Type B pancreatic cell (in vitro differentiated cells): ENCODE data around the gene VAV2. TPM values are rescaled to one million over a fixed set of nuclear protein-coding genes. Genes with fewer than 3 reads are reported as not detected.

Experiments
- DNase-seq: peaks from one replicate; pipeline ENCODE4 v3.0.0; 2021; ENCODE audit warnings: mixed read lengths; ENCODE audit not compliant: unreplicated experiment; ENCODE audit errors: extremely low spot score
- H3K27ac Mint-ChIP-seq: 2 replicates; pipeline ENCODE4 v1.8.0; 2021; ENCODE audit warnings: mild to moderate bottlenecking, mixed read lengths
- H3K27me3 Mint-ChIP-seq: 2 replicates; pipeline ENCODE4 v1.8.0; 2021; ENCODE audit warnings: mixed read lengths
- H3K36me3 Mint-ChIP-seq: 2 replicates; pipeline ENCODE4 v1.8.0; 2021; ENCODE audit warnings: mixed read lengths
- H3K4me1 Mint-ChIP-seq: one replicate; pipeline ENCODE4 v1.8.0; 2021; ENCODE audit warnings: mixed read lengths; ENCODE audit not compliant: unreplicated experiment
- H3K4me3 Mint-ChIP-seq: 2 replicates; pipeline ENCODE4 v1.8.0; 2021; ENCODE audit warnings: mild to moderate bottlenecking, mixed read lengths
- H3K9me3 Mint-ChIP-seq: 2 replicates; pipeline ENCODE4 v1.8.0; 2021; ENCODE audit warnings: mixed read lengths
- total RNA-seq: library from RNA; stranded (reverse); gene quantifications from 2 replicates; pipeline ENCODE4 v1.2.1, GENCODE V29; 2021; ENCODE audit warnings: low replicate concordance
- TF ChIP-seq, protein P1 (sequence below): fragments of 200-600 bp; sonication (generic); conservative IDR thresholded peaks from 2 replicates; pipeline ENCODE4 v1.5.0; 2021; ENCODE audit warnings: antibody characterized with exemption, mild to moderate bottlenecking

The VAV2 gene
- total RNA-seq, 1 donor from 2014 or later = 39.4 TPM

DNA sequence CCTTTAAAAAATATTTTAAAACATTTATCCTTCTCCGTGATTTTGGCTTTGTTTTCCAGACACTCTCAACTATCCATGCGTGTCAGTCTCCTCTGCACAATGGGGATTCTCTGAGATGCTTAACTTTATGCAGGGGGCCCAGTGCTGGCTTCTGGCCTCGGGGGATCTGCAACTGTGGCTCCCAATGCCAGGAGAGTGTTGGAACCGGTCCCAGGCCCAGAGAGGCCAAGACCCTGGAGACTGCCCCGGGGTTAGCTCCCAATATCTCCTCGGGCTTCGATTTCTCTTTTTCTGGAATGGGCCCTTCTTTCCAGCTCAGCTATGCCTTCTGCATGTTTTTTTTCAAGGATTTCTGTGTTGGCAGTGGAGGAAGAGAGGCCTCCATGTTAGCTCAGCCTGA lies 233.9 kb downstream of the VAV2 start:
- peak; percentile 32 for DNase-seq
- H3K4me3 Mint-ChIP-seq = no peak overlapping the region
- peak overlapping the region; percentile 11 for H3K27ac Mint-ChIP-seq
- H3K27me3 Mint-ChIP-seq = no peaks in the 10 kb centered on the region
- H3K36me3 Mint-ChIP-seq = peaks cover 15% of the 10 kb centered on the region
- peaks cover 16% of the 10 kb centered on the region for H3K4me1 Mint-ChIP-seq
- TF ChIP-seq, protein P1, sequence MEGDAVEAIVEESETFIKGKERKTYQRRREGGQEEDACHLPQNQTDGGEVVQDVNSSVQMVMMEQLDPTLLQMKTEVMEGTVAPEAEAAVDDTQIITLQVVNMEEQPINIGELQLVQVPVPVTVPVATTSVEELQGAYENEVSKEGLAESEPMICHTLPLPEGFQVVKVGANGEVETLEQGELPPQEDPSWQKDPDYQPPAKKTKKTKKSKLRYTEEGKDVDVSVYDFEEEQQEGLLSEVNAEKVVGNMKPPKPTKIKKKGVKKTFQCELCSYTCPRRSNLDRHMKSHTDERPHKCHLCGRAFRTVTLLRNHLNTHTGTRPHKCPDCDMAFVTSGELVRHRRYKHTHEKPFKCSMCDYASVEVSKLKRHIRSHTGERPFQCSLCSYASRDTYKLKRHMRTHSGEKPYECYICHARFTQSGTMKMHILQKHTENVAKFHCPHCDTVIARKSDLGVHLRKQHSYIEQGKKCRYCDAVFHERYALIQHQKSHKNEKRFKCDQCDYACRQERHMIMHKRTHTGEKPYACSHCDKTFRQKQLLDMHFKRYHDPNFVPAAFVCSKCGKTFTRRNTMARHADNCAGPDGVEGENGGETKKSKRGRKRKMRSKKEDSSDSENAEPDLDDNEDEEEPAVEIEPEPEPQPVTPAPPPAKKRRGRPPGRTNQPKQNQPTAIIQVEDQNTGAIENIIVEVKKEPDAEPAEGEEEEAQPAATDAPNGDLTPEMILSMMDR = no peak
- peaks cover 6% of the 10 kb centered on the region for H3K9me3 Mint-ChIP-seq

GRCh38 chr9:133754688-133755227 lies 237.4 kb downstream of the VAV2 start:
- Mint-ChIP-seq H3K36me3 (peaks cover 12% of the 10 kb centered on the region), H3K4me1 (peaks cover 16% of the 10 kb centered on the region), H3K27me3 (peaks cover 11% of the 10 kb centered on the region), H3K27ac (peak overlapping the region; percentile 77), H3K9me3 (peaks cover 11% of the 10 kb centered on the region), H3K4me3 (no peak overlapping the region)
- no peak for DNase-seq
- TF ChIP-seq, protein P1 = no peak

DNA sequence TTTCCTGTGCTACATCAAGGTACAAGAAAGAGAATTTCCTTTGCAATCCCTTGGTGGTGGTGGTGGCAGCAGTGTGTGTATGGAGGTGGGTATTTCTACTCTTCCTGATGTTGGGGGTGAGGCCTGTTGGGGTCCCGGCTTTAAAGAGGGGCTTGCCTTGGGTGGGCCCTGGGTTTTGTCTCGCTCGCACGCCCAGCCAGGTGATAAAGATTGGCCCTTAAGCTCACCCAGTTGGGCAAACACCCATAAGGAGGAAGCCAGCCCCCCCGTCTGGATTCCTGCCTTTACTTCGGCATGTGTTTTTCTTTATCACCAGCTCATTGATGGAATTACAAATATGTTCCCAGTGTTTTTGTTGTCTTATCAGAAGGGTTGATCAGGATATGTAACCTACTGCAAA lies 237.9 kb downstream of the VAV2 start:
- H3K27me3 Mint-ChIP-seq = peaks cover 15% of the 10 kb centered on the region
- TF ChIP-seq, protein P1 = no peak
- H3K27ac Mint-ChIP-seq = peak overlapping the region; percentile 77
- H3K36me3 Mint-ChIP-seq = peaks cover 12% of the 10 kb centered on the region
- peaks cover 11% of the 10 kb centered on the region for H3K9me3 Mint-ChIP-seq
- no peak overlapping the region for H3K4me3 Mint-ChIP-seq
- peaks cover 16% of the 10 kb centered on the region for H3K4me1 Mint-ChIP-seq
- peak; percentile 52 for DNase-seq

DNA sequence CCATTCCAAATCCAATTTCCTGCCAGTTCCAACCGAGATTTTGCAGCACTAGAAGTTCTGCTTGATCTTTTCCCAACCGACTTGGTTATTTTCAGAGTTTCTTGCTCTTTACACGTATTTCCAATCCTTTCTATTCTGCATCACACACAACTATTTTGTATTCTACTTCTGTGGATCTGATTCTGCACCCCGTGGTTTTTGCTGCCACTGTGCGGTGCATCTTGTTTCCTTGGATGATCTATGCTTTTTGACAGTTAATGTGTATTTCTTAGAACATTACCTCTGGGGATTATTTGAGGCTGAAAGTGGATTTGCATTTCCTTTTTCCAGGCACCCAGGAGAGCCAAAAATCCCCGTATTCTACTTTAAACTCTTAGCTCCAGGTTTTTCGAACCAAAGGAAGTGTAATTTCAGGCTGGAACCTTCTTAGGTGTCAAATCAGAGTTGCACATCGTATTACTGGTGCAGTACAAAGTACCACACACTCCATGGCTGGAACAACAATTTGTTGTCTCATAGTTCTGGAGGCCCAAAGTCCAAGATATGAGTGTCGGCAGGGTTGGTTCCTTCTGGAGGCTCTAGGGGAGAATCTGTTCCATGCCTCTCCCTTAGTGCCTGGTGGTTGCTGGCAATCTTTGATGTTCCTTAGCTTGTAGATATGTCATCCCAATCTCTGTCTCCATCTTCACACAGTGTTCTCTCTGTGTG lies 239.2 kb downstream of the VAV2 start:
- H3K4me3 Mint-ChIP-seq = no peak overlapping the region
- no peak for DNase-seq
- peaks cover 23% of the 10 kb centered on the region for H3K27me3 Mint-ChIP-seq
- no peak overlapping the region for H3K27ac Mint-ChIP-seq
- TF ChIP-seq, protein P1 = no peak
- peaks cover 11% of the 10 kb centered on the region for H3K9me3 Mint-ChIP-seq
- peaks cover 13% of the 10 kb centered on the region for H3K4me1 Mint-ChIP-seq
- peaks cover 5% of the 10 kb centered on the region for H3K36me3 Mint-ChIP-seq

- DNase-seq = peak; percentile 53
- H3K27me3 Mint-ChIP-seq = peaks cover 26% of the 10 kb centered on the region
- TF ChIP-seq, protein P1 = no peak
Observed at GRCh38 chr9:133750982-133751649, 241.0 kb downstream of the VAV2 start.

More at GRCh38 chr9:133750982-133751649, 241.0 kb downstream of the VAV2 start:
- Mint-ChIP-seq H3K4me1 (peaks cover 12% of the 10 kb centered on the region), H3K9me3 (peaks cover 11% of the 10 kb centered on the region), H3K27ac (no peak overlapping the region), H3K36me3 (no peaks in the 10 kb centered on the region), H3K4me3 (no peak overlapping the region)
